ENCODE data around the gene TMPRSS2. TPM values are rescaled to one million over a fixed set of nuclear protein-coding genes. Genes with fewer than 3 reads are reported as not detected.

Gene TMPRSS2
- total RNA-seq, 2 donors from 2014 or later, result not detected

Other genes starting within 250 kb of the TMPRSS2 start
- not detected for gene FAM3B, start 191.4 kb downstream of the TMPRSS2 start, total RNA-seq
- gene MX2, start 146.1 kb downstream of the TMPRSS2 start, total RNA-seq, result 10 to 100 TPM in 1 of 2 donors, 1 to 10 TPM in 1; 7.9 to 14.1 TPM
- gene MX1, start 81.9 kb downstream of the TMPRSS2 start, total RNA-seq, result 10 to 100 TPM; 10.9 to 19.2 TPM